ENCODE results near the gene CYP3A4.

GRCh38 chr7:99791667-99792369 is 7.8 kb upstream of the CYP3A4 start:
- TF ChIP-seq CHD1 (IDR thresholded peaks at IDR 0.05; ENCODE audit: low read length) (no peak), MTA1 (IDR thresholded peaks at IDR 0.05; ENCODE audit: borderline replicate concordance) (no peak)

All from K562 (cell line).